Iris pigment epithelial cell (primary cell): Measurements from ENCODE around the gene ROS1.
"Not testable (repeated sequence)": the region's sequence is repeated elsewhere in the genome, so short reads cannot be mapped to it uniquely, and the experiment has no call there.

Experiments
- DNase-seq: peaks from one replicate; pipeline ENCODE4 v3.0.0-alpha.2; 2011; ENCODE audit warnings: low read depth

Gene ROS1

GRCh38 chr6:117266257-117267053 lies 159.3 kb downstream of the ROS1 start:
- DNase-seq: no peak

- peak; percentile 11 for DNase-seq
Measured at GRCh38 chr6:117265410-117266256, 160.1 kb downstream of the ROS1 start, which contains the start of gene VGLL2. VGLL2 (plus strand) TSS chr6:117265558; CDS start chr6:117265764, 206 bp downstream.

GRCh38 chr6:117264692-117265409 lies 160.9 kb downstream of the ROS1 start:
- no peak for DNase-seq

GRCh38 chr6:117264369-117264691 lies 161.4 kb downstream of the ROS1 start:
- no peak for DNase-seq

GRCh38 chr6:117263353-117263927 lies 162.3 kb downstream of the ROS1 start:
- no peak for DNase-seq

- DNase-seq: no peak
Measured at GRCh38 chr6:117262799-117263198, 162.9 kb downstream of the ROS1 start.

- DNase-seq: no peak
Measured at GRCh38 chr6:117253785-117254184, 172.0 kb downstream of the ROS1 start.

GRCh38 chr6:117244979-117245378 lies 180.8 kb downstream of the ROS1 start:
- DNase-seq: not testable (repeated sequence)

- not testable (repeated sequence) for DNase-seq
Measured at GRCh38 chr6:117244571-117244970, 181.2 kb downstream of the ROS1 start.
